Epidermal melanocyte (primary cell): Measurements from ENCODE around the gene GDE1.
A peak's percentile ranks its signal among the peaks of the same experiment; 100 is the strongest.
"Not testable (repeated sequence)": the region's sequence is repeated elsewhere in the genome, so short reads cannot be mapped to it uniquely, and the experiment has no call there.

Source experiments
- DNase-seq: peaks from one replicate; pipeline ENCODE4 v3.0.0; 2011; ENCODE audit warnings: low spot score; ENCODE audit not compliant: insufficient read length

Gene GDE1

GRCh38 chr16:19521471-19522396, at the start of gene GDE1:
TSS of gene GDE1 (minus strand) at chr16:19522098. CDS start at chr16:19521964, 134 bp downstream.
- DNase-seq: peak; percentile 90

- DNase-seq: no peak
These were observed 45.7 kb upstream of the GDE1 start for GRCh38 chr16:19567560-19567959.

DNA sequence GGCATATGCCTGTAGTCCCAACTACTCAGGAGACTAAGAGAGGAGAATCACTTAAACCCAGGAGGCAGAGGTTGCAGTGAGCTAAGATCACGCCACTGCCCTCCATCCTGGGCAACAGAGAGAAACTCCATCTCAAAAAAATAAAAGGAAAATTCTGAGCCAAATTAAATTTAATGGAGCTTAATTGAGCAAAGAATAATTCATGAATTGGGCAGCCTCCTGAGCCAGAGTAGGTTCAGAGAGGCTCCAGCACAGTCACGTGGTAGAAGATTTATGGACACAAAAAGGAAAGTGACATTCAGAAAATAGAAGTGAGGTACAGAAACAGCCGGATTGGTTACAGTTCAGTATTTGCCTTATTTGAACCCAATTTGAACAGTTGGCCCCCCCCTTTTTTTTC, 44.5 kb upstream of the GDE1 start:
- DNase-seq: no peak

DNA sequence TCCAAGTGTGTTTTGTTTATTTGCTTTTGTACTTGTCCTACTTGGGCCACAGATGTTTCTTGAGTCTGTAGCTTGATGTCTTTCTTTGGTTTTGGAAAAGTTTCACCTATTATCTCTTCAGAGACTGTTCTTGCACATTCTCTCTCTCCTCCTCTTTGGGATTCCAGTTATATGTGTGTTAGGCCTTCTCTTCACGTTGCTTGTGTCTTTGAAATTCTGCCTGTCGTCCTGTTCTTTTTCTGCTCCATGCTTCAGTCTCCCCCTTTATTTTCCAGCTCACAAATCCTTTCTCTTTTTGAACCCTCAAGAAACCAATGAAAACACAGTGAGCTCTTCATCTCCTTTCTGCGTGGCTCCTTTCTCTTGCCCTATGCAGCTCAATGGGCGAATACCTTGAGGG, 41.5 kb upstream of the GDE1 start:
- no peak for DNase-seq

DNA sequence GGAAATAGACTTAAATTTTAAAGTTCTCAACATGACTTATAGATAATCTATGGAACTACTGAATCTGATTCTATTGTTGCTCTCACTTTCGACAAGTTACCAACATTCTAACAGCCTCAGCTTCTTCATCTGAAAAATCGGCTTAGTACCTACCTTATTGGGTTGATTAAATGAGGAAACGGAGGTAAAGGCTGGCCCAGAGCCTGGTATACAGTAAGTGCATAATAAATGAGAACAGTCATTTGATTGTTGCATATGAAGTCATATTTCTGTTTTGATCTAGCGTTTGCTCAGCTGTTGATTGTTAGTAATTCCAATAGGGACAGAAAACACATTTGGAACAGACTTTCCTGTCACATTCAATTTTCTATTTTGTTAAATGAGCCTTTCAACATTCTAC, 38.2 kb upstream of the GDE1 start:
- DNase-seq: no peak

GRCh38 chr16:19559242-19559910, 37.5 kb upstream of the GDE1 start:
- no peak for DNase-seq

DNA sequence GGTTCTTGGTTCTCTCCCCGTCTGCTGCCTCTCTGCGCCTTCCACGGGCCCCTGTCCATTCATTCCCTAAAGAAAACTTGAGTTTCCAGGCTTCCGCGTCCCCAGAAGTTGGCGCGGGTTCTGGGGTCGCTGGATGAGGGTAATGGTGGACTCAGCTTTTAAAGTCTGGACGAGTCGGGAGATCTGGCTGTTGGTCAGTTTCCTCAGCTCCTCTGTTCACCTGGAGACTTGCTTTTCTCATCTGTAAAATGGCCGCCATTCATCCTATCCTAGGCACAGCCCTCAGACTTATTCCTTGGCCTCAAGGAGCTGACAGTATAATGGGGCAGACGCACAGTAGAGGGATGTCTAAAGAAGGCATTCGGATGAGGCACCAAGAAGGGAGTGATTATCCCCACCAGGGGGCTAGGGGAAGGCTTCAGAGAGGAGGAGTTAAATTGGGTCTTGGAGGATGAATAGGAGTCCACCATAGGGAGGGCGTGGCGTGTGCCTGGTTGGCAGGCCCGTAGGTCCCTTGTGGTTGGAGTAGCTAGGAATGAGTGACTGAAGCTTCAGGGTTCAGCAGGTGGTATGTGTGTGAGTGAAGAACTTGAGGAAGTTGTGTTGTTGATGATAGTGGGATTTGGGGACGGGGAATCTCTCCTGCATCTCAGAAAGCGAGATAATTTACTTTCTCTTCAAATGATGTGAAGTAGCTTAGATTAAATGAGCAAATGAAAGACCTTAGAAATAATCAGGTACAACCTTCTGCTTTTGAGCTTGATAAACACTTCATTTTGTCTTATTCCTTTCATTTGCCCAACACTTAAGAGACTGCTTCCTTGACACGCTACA, 34.3 kb upstream of the GDE1 start:
- no peak for DNase-seq

- peak; percentile 86 for DNase-seq
These were observed 33.5 kb upstream of the GDE1 start, which contains the start of gene VPS35L for GRCh38 chr16:19555186-19555937. TSS of gene VPS35L (plus strand) at chr16:19555703. CDS start at chr16:19555730, 27 bp downstream.

DNA sequence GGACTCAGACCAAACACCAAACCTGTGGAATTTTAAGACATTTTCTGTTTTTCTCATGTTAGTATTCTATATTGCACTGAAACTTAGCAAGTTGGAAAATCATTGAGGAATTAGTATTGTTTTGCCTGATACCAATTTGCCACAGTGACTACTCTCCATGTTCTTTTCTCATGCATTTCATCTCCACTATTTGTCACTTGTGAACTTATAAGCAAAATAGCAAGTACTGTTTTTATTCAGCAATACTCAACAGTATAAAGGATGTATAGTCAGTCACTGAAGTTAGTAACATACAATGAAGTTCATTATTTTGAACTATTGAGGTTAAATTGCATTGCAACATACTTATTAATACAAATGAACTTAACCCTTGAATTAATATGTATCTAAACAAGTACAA, 27.8 kb upstream of the GDE1 start:
- DNase-seq: no peak

DNA sequence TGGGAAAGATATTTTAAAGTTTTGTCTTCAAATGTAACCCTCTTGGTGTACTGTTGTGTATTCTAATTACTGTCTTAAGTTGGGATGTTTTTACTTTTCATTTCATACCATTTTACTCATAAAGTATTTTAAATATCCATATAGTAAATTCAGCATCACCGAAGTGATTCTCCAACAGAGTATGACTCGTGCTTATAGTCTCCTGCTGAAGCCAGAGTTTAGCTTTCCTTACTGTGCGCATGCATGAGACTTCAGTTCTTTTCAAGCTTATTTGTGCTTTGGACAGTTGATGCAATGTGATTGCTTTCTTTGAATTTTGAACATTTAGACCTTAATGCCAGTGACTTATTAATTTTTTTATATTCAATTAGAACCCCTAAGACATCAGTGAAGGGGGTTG, 26.2 kb upstream of the GDE1 start:
- no peak for DNase-seq

DNA sequence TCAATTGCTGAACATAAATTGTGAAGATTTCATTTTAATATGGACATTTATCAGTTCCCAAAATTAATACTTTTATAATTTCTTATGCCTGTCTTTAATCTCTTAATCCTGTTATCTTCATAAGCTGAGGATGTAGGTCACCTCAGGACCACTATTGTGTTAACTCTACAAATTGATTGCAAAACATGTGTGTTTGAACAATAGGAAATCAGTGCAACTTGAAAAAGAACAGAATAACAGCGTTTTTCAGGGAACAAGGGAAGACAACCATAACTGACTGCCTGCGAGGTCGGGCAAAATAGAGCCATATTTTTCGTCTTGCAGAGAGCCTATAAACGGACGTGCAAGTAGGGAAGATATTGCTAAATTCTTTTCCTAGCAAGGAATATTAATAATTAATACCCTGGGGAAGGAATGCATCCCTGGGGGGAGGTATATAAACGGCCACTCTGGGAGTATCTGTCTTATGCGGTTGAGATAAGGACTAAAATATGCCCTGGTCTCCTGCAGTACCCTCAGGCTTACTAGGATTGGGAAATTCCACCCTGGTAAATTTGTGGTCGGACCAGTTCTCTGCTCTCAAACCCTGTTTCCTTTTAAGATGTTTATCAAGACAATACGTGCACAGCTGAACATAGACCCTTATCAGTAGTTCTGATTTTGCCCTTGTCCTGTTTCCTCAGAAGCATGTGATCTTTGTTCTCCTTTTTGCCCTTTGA, 21.5 kb upstream of the GDE1 start:
- not testable (repeated sequence) for DNase-seq

DNA sequence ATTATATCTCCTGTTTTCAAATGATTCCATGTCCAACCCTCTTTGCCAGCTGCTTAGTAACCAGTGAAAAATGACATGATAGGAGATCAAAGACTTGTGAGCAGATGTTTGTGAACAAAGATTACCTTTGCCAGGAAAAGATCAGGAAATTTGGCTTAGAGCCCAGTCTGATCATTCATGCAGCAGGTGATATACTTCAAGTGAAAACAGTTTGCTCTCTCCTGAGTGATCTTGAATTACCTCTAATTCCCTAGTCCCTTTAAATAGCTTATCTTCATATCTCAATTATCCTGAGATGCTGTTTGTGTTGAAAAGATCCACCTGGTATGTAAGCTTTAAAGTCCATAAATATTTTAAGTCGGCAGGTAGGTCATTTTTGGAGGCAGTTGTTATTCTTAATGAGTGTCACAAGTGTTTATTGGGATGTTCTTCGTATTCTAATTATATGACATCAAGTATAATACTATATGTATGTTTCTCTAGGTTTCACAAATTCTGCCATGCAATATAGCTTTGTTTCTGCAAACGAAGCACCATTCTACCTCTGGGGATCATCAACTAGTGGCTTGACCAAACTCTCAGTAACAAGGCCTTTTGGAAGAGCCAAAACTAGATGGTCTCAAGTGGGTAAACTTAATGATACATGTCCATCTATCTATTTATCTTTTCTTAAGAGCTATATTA, 20.4 kb upstream of the GDE1 start:
- no peak for DNase-seq

DNA sequence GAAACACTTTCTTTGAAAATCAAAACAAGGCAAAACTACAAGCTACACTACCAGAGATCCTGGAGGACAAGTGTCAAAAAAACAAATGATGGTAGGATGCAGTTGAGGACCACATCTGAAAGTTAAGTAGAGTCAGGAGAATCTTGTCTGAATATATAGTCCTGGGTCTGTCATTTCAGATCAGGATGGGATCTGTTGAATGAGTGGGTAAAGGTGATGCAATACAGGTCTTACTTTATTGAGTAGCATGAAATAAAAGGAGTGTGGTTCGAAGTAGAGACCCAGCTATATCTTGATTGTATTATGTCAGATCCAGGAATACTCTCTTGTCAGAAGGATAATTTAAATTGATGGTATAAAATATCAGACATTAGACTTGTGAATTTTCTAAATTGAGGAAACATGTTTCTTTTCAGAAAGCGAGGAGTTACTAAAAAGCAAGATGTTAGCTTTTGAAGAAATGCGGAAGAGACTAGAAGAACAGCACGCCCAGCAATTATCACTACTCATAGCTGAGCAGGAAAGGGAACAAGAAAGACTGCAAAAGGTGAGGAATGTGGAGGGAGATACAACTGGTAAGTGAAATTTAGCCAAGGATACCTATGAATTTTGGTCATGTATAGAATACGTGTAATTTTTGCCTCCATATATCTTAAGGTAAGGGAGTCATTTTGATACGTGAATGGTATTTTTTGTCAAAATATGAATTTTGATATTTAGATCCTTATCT, 18.5 kb upstream of the GDE1 start:
- DNase-seq: no peak

- no peak for DNase-seq
These were observed 10.7 kb upstream of the GDE1 start for GRCh38 chr16:19532601-19533000.

- DNase-seq: no peak
These were observed 6.8 kb upstream of the GDE1 start for GRCh38 chr16:19528666-19529065.

- no peak for DNase-seq
These were observed 5.3 kb upstream of the GDE1 start for GRCh38 chr16:19527161-19527560.

DNA sequence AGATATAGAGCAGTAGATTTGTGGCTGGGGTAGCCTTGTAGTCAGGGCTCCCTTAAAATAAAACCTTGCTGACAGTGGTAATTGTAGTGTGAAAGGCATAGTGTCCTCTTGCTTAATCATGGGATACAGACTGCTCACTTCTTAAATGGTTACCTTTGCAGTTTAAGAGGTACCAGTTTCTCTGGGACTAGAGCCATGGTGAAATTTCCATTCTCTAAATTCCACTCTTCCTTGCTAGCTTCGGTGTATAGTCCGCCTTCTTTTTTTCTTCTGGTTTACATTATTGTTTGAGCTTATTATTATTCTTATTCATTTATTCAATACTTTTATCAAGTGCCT, 3.5 kb upstream of the GDE1 start:
- DNase-seq: no peak

DNA sequence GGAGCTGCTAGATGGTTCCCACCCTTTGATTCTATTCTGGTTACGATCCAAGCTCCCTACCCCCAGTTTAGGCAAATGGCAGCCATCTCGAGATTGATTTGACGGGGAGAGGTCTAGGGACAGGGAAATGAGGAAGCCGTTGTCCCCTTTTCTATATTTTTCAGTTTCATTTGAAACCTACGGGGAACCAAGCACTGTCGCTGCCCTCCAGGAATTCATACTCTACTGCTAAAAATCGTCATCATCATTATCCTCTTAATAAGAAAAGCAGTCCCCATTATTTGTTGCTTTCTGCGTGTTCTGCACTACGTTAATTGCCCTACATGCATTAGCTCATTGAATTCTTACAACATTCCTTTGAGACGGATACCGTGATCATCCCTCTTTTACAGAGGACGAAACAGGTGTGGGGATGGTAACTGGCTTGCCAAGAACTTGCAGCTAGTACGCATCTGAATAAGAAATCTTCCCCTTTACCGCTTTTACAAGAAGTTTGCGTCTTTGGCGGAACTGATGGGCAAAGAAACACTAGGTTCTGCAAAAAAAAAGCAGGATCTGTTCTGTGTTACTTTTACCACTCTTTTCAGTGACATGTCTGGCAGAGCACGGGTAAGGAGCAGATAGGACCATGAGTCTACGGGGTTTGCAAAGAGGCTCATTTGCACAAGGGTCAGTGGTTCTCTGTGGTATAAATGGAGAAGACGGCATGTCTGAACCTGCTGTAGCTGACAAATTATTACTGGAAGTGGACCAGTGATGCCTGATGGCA, 2.9 kb upstream of the GDE1 start:
- no peak for DNase-seq

DNA sequence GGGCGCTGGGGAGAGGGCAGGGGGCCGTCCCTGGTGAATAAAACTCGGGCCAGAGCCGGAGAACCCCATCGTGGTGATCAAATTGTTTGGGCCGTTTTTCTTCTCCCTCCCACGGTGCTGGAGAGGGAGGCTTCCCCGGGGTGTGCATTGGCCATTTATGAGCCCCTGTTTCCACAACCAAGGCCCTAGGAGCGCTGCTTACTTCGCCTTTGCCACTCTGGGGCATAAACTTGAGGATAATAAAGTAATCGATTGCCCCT, 2.4 kb upstream of the GDE1 start:
- no peak for DNase-seq
